T-helper 1 cell treated with Interleukin-12 subunit alpha and Interleukin-12 subunit beta and Interleukin-4 antibody, amounts not matched to agents 30 μg/mL and 1 μg/mL, for 36 hours (primary cell): ENCODE data around the gene ECD.
"Not testable (repeated sequence)": the region's sequence is repeated elsewhere in the genome, so short reads cannot be mapped to it uniquely, and the experiment has no call there.

Experiments used
- H3K27ac Mint-ChIP-seq: one replicate; pipeline ENCODE4 v1.8.0; 2021; ENCODE audit warnings: mild to moderate bottlenecking, mixed read lengths
- H3K27me3 Mint-ChIP-seq: one replicate; pipeline ENCODE4 v1.8.0; 2021; ENCODE audit warnings: low read depth, mixed read lengths
- H3K36me3 Mint-ChIP-seq: one replicate; pipeline ENCODE4 v1.8.0; 2021; ENCODE audit warnings: low read depth, mixed read lengths
- H3K4me1 Mint-ChIP-seq: one replicate; pipeline ENCODE4 v1.8.0; 2021; ENCODE audit warnings: low read depth, mixed read lengths
- H3K4me3 Mint-ChIP-seq: one replicate; pipeline ENCODE4 v1.8.0; 2021; ENCODE audit warnings: mild to moderate bottlenecking, moderate library complexity, mixed read lengths
- H3K9me3 Mint-ChIP-seq: one replicate; pipeline ENCODE4 v1.8.0; 2021; ENCODE audit warnings: mixed read lengths

The ECD gene

DNA sequence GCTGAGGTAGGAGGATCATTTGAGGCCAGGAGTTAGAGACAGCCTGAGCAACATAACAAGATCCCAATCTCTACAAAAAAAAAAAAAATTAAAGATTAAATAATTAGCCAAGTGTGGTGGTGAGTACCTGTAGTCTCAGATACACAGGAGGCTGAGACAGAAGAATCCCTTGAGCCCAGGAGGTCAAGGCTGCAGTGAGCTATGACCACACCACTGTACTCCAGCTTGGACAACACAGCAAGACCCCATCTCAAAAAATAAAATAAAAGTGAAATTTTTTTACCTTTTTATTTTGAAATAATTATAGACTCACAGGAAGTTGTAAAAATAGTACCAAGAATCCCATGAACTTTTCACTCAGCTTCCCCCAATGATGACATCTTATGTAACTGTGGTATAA, 5.1 kb upstream of the ECD start:
- H3K4me3 Mint-ChIP-seq: no peak overlapping the region
- peaks cover 2% of the 10 kb centered on the region for H3K36me3 Mint-ChIP-seq
- H3K27me3 Mint-ChIP-seq: no peaks in the 10 kb centered on the region
- H3K4me1 Mint-ChIP-seq: peaks cover 4% of the 10 kb centered on the region
- H3K9me3 Mint-ChIP-seq: no peaks in the 10 kb centered on the region
- no peak overlapping the region for H3K27ac Mint-ChIP-seq

DNA sequence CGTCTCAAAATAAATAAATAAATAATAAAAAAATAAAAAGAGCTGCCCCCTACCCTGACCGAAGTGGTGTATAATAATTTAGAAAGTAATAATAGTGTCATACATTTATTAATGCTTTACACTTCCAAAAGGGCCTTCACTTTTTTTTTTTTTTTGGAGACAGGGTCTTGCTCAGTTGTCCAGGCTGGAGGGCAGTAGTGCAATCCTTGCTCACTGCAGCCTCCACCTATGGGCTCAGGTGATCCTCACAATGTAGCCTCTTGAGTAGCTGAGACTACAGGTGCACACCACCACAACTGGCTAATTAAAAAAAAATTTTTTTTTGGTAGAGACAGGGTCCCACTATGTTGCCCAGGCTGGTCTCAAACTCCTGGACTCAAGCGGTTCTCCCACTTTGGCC, 1.5 kb upstream of the ECD start:
- H3K36me3 Mint-ChIP-seq: peaks cover 9% of the 10 kb centered on the region
- no peak overlapping the region for H3K4me3 Mint-ChIP-seq
- H3K4me1 Mint-ChIP-seq: peaks cover 25% of the 10 kb centered on the region
- H3K9me3 Mint-ChIP-seq: no peaks in the 10 kb centered on the region
- H3K27ac Mint-ChIP-seq: no peak overlapping the region
- H3K27me3 Mint-ChIP-seq: no peaks in the 10 kb centered on the region

DNA sequence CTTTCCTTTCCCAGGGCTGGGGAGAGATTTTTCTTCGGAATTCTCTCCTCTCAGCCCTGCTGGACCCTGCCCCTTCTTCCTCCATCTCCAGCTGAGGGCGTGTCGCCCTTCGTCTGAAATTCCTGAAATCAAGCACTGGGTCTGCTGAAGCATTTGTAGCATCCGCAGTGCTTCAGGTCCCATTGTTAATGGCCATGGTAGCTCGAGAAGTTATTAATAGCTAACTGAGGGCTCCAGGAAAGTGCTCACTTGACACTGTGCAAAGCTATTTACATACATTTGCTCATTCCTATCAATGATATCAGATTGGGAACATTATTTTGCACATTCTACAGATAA, 626 bp upstream of the ECD start:
- Mint-ChIP-seq H3K27ac (peak overlapping the region; percentile 91), H3K4me3 (peak overlapping the region; percentile 98), H3K9me3 (no peaks in the 10 kb centered on the region), H3K4me1 (peaks cover 29% of the 10 kb centered on the region), H3K27me3 (no peaks in the 10 kb centered on the region), H3K36me3 (peaks cover 9% of the 10 kb centered on the region)

DNA sequence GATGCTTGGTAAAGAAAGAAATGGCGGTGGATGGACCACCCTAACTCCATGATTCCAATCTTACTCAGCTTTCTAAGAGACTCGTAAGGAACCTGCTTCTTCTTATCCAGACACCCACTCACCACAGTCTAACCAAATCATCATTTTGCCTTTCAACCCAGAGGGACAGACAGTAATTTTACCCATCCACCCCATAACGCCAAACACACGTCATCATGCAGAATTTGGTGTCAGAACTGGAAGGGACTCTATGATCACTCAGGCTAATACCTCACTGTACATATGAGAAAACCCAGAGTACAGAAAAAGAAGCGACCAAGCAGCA, 388 bp downstream of the ECD start:
- Mint-ChIP-seq H3K27ac (peak overlapping the region; percentile 99), H3K4me3 (peak overlapping the region; percentile 98), H3K36me3 (peaks cover 15% of the 10 kb centered on the region), H3K27me3 (no peaks in the 10 kb centered on the region), H3K9me3 (no peaks in the 10 kb centered on the region), H3K4me1 (peaks cover 34% of the 10 kb centered on the region)

DNA sequence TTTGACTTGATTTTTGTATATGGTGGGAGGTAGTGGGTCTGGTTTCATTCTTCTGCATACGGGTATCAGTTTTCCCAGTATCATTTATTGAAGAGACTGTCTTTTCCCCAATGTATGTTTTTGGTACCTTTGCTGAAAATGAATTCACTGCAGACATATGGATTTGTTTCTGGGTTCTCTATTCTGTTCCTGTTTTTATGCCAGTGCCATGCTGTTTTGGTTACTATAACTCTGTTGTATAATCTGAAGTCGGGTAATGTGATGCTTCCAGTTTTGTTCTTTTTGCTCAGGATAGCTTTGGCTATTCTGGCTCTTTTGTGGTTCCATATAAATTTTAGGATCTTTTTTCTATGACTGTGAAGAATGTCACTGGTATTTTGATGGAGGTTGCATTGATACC, 836 bp downstream of the ECD start:
- Mint-ChIP-seq H3K4me1 (peaks cover 38% of the 10 kb centered on the region), H3K36me3 (peaks cover 18% of the 10 kb centered on the region), H3K9me3 (no peaks in the 10 kb centered on the region), H3K27ac (peak overlapping the region; percentile 99), H3K4me3 (peak overlapping the region; percentile 98), H3K27me3 (no peaks in the 10 kb centered on the region)

DNA sequence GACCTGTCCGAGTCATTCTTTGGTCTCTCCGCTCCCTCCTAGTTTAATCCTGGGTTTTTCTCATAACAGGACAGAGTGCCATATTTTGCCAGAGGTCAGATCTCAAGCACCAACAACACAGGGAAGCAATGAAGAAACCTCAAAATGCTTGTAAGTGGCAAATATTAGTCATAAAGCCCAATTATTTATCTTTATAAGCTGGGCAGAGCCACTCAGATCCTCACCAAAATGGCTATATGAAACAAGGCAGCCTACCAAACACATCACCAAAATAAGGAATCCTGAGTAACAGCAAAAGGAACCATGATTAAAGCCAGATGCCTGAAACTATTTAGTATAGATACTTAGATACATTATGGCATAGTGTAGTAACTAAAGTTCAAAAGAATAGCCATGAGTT, 4.7 kb downstream of the ECD start:
- peaks cover 34% of the 10 kb centered on the region for H3K36me3 Mint-ChIP-seq
- no peak overlapping the region for H3K4me3 Mint-ChIP-seq
- H3K9me3 Mint-ChIP-seq: no peaks in the 10 kb centered on the region
- H3K4me1 Mint-ChIP-seq: peaks cover 53% of the 10 kb centered on the region
- no peak overlapping the region for H3K27ac Mint-ChIP-seq
- no peaks in the 10 kb centered on the region for H3K27me3 Mint-ChIP-seq

DNA sequence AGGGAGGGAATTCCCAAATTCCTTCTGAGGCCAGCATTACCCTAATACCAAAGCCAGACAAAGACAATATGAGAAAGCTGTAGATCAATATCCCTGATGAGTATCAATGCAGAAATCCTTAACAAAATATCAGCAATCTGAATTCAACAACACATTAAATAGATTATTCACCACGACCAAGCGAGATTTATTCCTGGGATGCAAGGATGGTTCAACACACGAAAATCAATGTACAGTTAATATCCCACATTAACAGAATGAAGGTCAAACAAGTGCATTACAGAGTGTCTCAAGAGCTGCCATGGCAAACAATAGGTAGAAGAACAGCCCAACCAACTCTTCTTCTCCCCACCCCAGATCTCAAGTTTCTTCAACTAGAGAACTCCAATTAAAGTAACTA, 6.1 kb downstream of the ECD start:
- H3K9me3 Mint-ChIP-seq: no peaks in the 10 kb centered on the region
- no peak overlapping the region for H3K27ac Mint-ChIP-seq
- peaks cover 44% of the 10 kb centered on the region for H3K4me1 Mint-ChIP-seq
- no peak overlapping the region for H3K4me3 Mint-ChIP-seq
- H3K27me3 Mint-ChIP-seq: no peaks in the 10 kb centered on the region
- H3K36me3 Mint-ChIP-seq: peaks cover 33% of the 10 kb centered on the region

DNA sequence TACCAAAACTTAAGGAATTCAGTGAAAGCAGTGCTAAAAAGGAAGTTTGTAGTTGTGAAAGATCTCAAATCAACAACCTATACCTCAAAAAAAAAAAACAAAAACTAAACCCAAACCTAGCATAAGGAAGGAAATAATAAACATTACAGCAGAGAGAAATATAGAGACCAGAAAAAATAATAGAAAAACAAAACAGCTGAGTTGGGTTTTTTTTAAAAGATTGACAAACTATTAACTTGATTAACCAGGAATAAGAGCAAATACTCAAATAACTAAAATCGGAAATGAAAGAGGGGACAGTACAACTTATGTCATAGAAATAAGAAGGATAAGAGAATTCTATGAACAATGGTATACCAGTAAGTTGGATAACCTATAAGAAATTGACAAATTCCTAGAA, 6.7 kb downstream of the ECD start:
- Mint-ChIP-seq H3K27ac (no peak overlapping the region), H3K4me1 (peaks cover 38% of the 10 kb centered on the region), H3K9me3 (no peaks in the 10 kb centered on the region), H3K27me3 (no peaks in the 10 kb centered on the region), H3K36me3 (peaks cover 35% of the 10 kb centered on the region), H3K4me3 (no peak overlapping the region)

DNA sequence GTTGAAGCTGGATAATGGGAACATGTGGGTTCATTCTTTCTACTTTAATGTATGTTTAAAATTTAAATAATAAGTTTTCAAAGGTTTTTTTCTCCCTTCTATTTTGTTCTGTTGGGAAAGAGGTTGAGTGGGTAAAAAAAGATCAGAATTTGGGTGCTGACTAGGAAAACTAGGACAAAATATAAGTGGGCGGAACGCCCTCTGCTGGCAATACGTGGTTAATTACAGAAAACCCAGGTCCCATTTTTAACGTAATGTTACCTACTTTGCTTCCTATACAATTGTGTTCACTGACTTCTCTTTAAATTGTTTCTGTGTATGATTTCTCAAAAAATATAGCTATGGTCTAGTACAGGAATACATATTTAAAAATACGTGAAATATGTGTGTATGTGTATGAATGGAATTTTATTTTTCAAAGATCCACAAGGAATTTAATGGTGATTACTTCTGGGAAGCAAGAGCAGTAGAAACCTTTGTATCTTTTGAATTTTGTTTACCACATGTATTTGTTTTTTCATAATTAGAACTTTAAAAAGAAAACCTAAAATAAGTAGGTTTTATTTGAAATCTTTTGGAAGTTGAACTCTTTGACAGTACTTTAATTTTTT, 8.7 kb downstream of the ECD start:
- Mint-ChIP-seq H3K4me1 (peaks cover 32% of the 10 kb centered on the region), H3K27me3 (no peaks in the 10 kb centered on the region), H3K36me3 (peaks cover 31% of the 10 kb centered on the region), H3K9me3 (no peaks in the 10 kb centered on the region), H3K4me3 (no peak overlapping the region), H3K27ac (no peak overlapping the region)

DNA sequence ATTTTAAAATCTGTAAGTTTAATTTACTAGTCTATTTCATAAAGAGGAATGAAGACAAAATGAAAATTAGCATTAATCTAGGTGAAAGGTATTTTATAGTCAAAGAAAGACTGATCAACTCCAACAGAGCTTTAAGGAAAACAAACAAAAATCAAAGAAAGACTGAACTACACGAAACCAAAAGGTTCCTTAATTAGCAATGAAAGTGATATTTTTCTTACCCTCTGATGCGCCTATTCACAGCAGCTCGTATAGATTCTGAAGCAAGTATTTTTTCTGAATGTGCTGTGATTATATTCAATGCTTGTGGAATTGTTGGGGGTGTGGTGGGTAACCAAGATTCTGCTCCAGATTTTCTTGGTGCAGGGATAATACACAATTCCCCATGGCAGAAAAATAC, 11.8 kb downstream of the ECD start:
- no peak overlapping the region for H3K4me3 Mint-ChIP-seq
- no peaks in the 10 kb centered on the region for H3K27me3 Mint-ChIP-seq

DNA sequence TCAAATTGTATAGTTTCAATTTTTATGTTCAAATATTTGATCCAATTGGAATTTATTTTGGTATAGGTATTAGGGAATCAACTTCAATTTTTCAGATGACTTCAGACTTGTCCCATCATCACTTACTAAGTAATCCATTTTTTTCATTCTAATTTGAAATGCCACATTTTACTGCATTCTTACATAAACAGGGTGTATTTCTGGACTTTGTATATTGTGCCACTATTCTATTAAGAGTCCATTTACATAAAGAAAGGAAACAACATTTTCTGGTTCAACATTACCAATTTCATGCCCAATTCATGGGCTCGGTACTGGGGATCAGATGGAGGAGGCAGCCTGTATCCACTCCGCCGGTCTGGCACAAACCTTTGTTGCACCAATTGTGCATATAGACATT, 15.8 kb downstream of the ECD start:
- H3K27ac Mint-ChIP-seq: no peak overlapping the region

More for the DNA sequence above, 11.8 kb downstream of the ECD start:
- Mint-ChIP-seq H3K27ac (no peak overlapping the region), H3K9me3 (no peaks in the 10 kb centered on the region), H3K36me3 (peaks cover 30% of the 10 kb centered on the region), H3K4me1 (peaks cover 11% of the 10 kb centered on the region)

DNA sequence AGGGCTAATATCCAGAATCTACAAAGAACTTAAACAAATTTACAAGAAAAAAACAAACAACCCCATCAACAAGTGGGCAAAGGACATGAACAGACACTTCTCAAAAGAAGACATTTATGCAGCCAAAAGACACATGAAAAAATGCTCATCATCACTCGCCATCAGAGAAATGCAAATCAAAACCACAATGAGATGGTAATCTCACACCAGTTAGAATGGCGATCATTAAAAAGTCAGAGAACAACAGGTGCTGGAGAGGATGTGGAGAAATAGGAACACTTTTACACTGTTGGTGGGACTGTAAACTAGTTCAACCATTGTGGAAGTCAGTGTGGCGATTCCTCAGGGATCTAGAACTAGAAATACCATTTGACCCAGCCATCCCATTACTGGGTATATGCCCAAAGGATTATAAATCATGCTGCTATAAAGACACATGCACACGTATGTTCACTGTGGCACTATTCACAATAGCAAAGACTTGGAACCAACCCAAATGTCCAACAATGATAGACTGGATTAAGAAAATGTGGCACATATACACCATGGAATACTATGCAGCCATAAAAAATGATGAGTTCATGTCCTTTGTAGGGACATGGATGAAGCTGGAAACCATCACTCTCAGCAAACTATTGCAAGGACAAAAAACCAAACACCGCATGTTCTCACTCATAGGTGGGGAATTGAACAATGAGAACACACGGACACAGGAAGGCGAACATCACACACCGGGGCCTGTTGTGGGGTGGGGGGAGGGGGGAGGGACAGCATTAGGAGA, 17.0 kb downstream of the ECD start:
- H3K9me3 Mint-ChIP-seq, H3K27ac Mint-ChIP-seq, H3K27me3 Mint-ChIP-seq, H3K4me3 Mint-ChIP-seq, H3K4me1 Mint-ChIP-seq: not testable (repeated sequence)
- peaks cover 37% of the 10 kb centered on the region for H3K36me3 Mint-ChIP-seq

More for the DNA sequence above, 15.8 kb downstream of the ECD start:
- H3K27me3 Mint-ChIP-seq: no peaks in the 10 kb centered on the region
- no peaks in the 10 kb centered on the region for H3K9me3 Mint-ChIP-seq
- no peak overlapping the region for H3K4me3 Mint-ChIP-seq
- H3K36me3 Mint-ChIP-seq: peaks cover 36% of the 10 kb centered on the region
- no peaks in the 10 kb centered on the region for H3K4me1 Mint-ChIP-seq

DNA sequence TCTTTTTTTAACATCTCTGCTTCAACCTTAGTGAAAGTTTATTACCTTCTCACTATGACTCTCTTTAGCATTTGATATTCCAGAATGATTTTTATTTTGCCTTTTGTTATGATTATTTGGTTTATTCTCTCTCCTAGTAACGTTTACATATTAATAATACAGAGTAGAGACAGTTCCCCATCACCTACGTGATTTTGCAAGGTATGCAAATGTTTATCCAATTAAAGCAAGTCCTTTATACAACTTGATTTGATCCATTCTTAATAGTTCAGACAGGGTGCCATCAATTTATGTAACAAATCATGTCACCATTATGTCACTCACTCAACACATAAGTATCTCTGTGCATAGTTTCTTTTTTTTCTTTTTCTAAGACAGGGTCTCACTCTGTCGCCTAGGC, 26.2 kb downstream of the ECD start:
- Mint-ChIP-seq H3K27ac (no peak overlapping the region), H3K4me1 (peaks cover 4% of the 10 kb centered on the region), H3K9me3 (no peaks in the 10 kb centered on the region)

DNA sequence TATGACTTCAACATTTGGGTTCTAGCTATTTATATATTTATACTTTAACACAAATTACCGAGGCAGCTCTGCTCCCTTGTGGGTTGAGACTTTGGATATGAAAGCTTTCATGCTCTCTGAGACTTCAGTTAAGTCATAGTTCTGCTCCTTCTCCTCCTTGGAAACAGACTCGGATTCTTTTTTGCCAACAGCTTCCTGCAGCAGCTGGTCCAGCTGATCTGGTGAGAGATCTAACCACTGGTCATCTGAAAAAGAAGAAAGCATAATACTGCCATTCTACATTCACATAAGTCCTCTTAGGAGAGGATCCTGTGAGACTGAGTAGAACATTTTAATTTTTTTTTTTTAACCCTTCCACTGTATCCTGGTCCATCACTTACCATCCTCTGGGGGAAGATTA, 28.6 kb downstream of the ECD start:
- peaks cover 33% of the 10 kb centered on the region for H3K36me3 Mint-ChIP-seq
- no peak overlapping the region for H3K4me3 Mint-ChIP-seq
- H3K27ac Mint-ChIP-seq: peak overlapping the region; percentile 11
- H3K9me3 Mint-ChIP-seq: no peaks in the 10 kb centered on the region
- peaks cover 5% of the 10 kb centered on the region for H3K4me1 Mint-ChIP-seq
- H3K27me3 Mint-ChIP-seq: no peaks in the 10 kb centered on the region

More for the DNA sequence above, 26.2 kb downstream of the ECD start:
- Mint-ChIP-seq H3K36me3 (peaks cover 32% of the 10 kb centered on the region), H3K27me3 (no peaks in the 10 kb centered on the region), H3K4me3 (no peak overlapping the region)

DNA sequence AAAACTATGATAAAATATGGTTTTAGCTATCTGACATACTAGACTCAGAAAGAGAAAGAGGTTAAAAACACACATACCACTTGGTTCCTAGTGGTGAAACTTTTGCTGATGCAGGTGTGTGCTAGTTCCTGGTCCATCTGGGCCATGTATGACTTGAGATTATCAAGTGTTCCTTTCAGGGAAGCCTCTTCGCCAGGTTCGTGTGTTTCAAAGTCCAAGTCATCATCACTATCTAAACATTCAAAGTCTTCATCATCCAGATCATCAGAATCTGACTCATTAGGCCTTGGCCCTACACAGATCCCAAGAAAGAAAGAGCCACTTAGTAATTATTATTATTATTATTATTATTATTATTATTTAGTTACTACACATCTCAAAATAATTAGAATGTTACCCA, 31.2 kb downstream of the ECD start:
- Mint-ChIP-seq H3K9me3 (no peaks in the 10 kb centered on the region), H3K27me3 (no peaks in the 10 kb centered on the region), H3K4me1 (peaks cover 4% of the 10 kb centered on the region), H3K4me3 (no peak overlapping the region), H3K27ac (no peak overlapping the region), H3K36me3 (peaks cover 40% of the 10 kb centered on the region)
